Endothelial cell of umbilical vein (primary cell): ENCODE data around the gene PCGF6. TPM values are rescaled to one million over a fixed set of nuclear protein-coding genes. Genes with fewer than 3 reads are reported as not detected.

Source experiments
- Bru-seq: library from RNA; stranded (reverse); fragments of 400-500 nt; gene quantifications from one replicate; lab custom pipeline; 2021; lab: Mats Ljungman, UMichigan
- BruChase-seq, 2 experiments: library from RNA; stranded (reverse); fragments of 400-500 nt; gene quantifications; one replicate each; lab custom pipeline; 2021; lab: Mats Ljungman, UMichigan
- BruUV-seq: library from RNA; stranded (reverse); fragments of 400-500 nt; replicated peaks from 2 replicates; lab custom pipeline; 2021; lab: Mats Ljungman, UMichigan
- CTCF ChIA-PET: fragments of 300-600, 350-600 bp; sonication (Branson Sonifier 250); formaldehyde crosslinking; loops from one replicate; lab custom pipeline; 2021; ENCODE audit warnings: antibody characterized with exemption, inconsistent platforms; lab: Charles Lee
- POLR2A ChIA-PET: fragments of 300-600, 350-600 bp; sonication (Branson Sonifier 250); formaldehyde crosslinking; loops from one replicate; lab custom pipeline; 2021; ENCODE audit warnings: antibody characterized with exemption, inconsistent platforms; lab: Charles Lee
- DNase-seq: peaks from one replicate; pipeline ENCODE4 v3.0.0-alpha.2; 2011; ENCODE audit warnings: low read depth, low spot score
- FAIRE-seq: peaks from 2 replicates; lab custom pipeline; 2011; peaks lifted over from hg19 to GRCh38; lab: Jason Lieb, UNC
- H2AFZ ChIP-seq: 2 replicates; pipeline ENCODE4 v1.6.0; 2012; ENCODE audit warnings: low read depth, low read length, control low read depth, inconsistent platforms
- H3K27ac ChIP-seq: 2 replicates; pipeline ENCODE4 v1.5.1; 2011; ENCODE audit warnings: low read depth, mild to moderate bottlenecking, control low read depth, low read length, moderate library complexity; ENCODE audit not compliant: insufficient read depth
- H3K27me3 ChIP-seq, 2 experiments: 2 replicates each; pipeline versions ENCODE4 v1.6.0 to v1.6.1; 2011; ENCODE audit warnings: low read length in 2 of 2, mixed read lengths in 1 of 2; ENCODE audit not compliant: control insufficient read depth in 2 of 2, insufficient read depth in 2 of 2
- H3K36me3 ChIP-seq, 2 experiments: 2 replicates in 1 of 2; 3 replicates in 1 of 2; pipeline ENCODE4 v1.5.1; 2011; ENCODE audit warnings: low read length in 2 of 2, mild to moderate bottlenecking in 1 of 2, moderate library complexity in 1 of 2; ENCODE audit not compliant: control insufficient read depth in 2 of 2, insufficient read depth in 2 of 2; ENCODE audit errors: extremely low read depth in 1 of 2
- H3K4me1 ChIP-seq: 3 replicates; pipeline ENCODE4 v1.5.1; 2011; ENCODE audit warnings: mild to moderate bottlenecking, low read length; ENCODE audit not compliant: control insufficient read depth, insufficient read depth; ENCODE audit errors: extremely low read depth
- H3K4me2 ChIP-seq: 2 replicates; pipeline ENCODE4 v1.6.1; 2011; ENCODE audit warnings: low read length, control low read depth, mixed read lengths; ENCODE audit not compliant: insufficient read depth
- H3K4me3 ChIP-seq, 3 experiments: fragments of 200-600 bp in 1 of 3; sonication (generic), shearing (Covaris generic) in 1 of 3; replicated peaks in 1 of 3; 2 replicates each; pipeline ENCODE4 v1.5.1; 2011 to 2016; ENCODE audit warnings: control low read depth in 3 of 3, low read length in 3 of 3, mild to moderate bottlenecking in 2 of 3, inconsistent platforms in 1 of 3, low read depth in 1 of 3, moderate library complexity in 1 of 3; ENCODE audit not compliant: insufficient read depth in 1 of 3
- H3K79me2 ChIP-seq: 2 replicates; pipeline ENCODE4 v1.6.0; 2012; ENCODE audit warnings: low read length, inconsistent platforms; ENCODE audit not compliant: control insufficient read depth, insufficient read depth
- H3K9ac ChIP-seq: replicated peaks from 2 replicates; pipeline ENCODE3; 2011; ENCODE audit warnings: low read length, control low read depth; ENCODE audit not compliant: insufficient read depth; ENCODE audit errors: extremely low read depth
- H3K9me1 ChIP-seq: replicated peaks from 3 replicates; pipeline ENCODE4 v1.6.0; 2011; ENCODE audit warnings: mild to moderate bottlenecking, low read length; ENCODE audit not compliant: control insufficient read depth, insufficient read depth; ENCODE audit errors: extremely low read depth
- H3K9me3 ChIP-seq: replicated peaks from 2 replicates; pipeline ENCODE4 v1.5.1; 2012; ENCODE audit warnings: low read length, inconsistent platforms; ENCODE audit not compliant: control insufficient read depth, insufficient read depth
- H4K20me1 ChIP-seq: replicated peaks from 2 replicates; pipeline ENCODE3; 2011; ENCODE audit warnings: mild to moderate bottlenecking, low read length; ENCODE audit not compliant: control insufficient read depth, insufficient read depth; ENCODE audit errors: extremely low read depth
- CTCF ChIP-seq, 2 donors: IDR thresholded peaks; 1 replicate in 1 of 2; 2 replicates in 1 of 2; pipeline ENCODE4 v1.5.1; 2011; ENCODE audit warnings: low read length in 2 of 2, mild to moderate bottlenecking in 2 of 2, moderate library complexity in 2 of 2, control low read depth in 1 of 2, inconsistent platforms in 1 of 2, low read depth in 1 of 2; ENCODE audit not compliant: insufficient read depth in 1 of 2; ENCODE audit errors: extremely low read depth in 1 of 2
- EZH2 ChIP-seq: IDR thresholded peaks from 2 replicates; pipeline ENCODE4 v1.6.1; 2012; ENCODE audit warnings: borderline replicate concordance, low read depth, mild to moderate bottlenecking, moderate library complexity, low read length, inconsistent platforms; ENCODE audit not compliant: severe bottlenecking
- FOS ChIP-seq: IDR thresholded peaks from 2 replicates; pipeline ENCODE4 v1.6.1; 2011; ENCODE audit warnings: mild to moderate bottlenecking, low read length, moderate library complexity, borderline replicate concordance; ENCODE audit not compliant: insufficient read depth
- GATA2 ChIP-seq: IDR thresholded peaks from 2 replicates; pipeline ENCODE4 v1.7.0; 2011; ENCODE audit warnings: low read depth, mild to moderate bottlenecking, moderate library complexity, mixed read lengths, low read length; ENCODE audit not compliant: insufficient read length, insufficient read depth
- MAX ChIP-seq: IDR thresholded peaks from 2 replicates; pipeline ENCODE4 v1.6.1; 2011; ENCODE audit not compliant: insufficient read depth, insufficient read length
- MYC ChIP-seq: IDR thresholded peaks from one replicate; pipeline ENCODE4 v1.6.1; 2011; ENCODE audit warnings: mild to moderate bottlenecking, low read depth, low read length
- POLR2A ChIP-seq: IDR thresholded peaks from 2 replicates; pipeline ENCODE4 v1.6.1; 2012; ENCODE audit warnings: low read depth, mild to moderate bottlenecking, control low read depth, low read length
- POLR2AphosphoS5 ChIP-seq: IDR thresholded peaks from 2 replicates; pipeline ENCODE4 v1.6.1; 2012; ENCODE audit warnings: low read depth, mild to moderate bottlenecking, control low read depth, low read length, moderate library complexity; ENCODE audit not compliant: insufficient read depth
- dilution Hi-C: fragments of 300-500 bp; cut with MboI; formaldehyde crosslinking; loops from one replicate; pipeline ENCODE4 v1.15.0; 2019; ENCODE audit warnings: low sequenced_read_pairs; ENCODE audit not compliant: extremely low pct_ligation_motif_present
- intact Hi-C: fragments of 100-400 bp; cut with micrococcal nuclease; formaldehyde crosslinking; loops from one replicate; pipeline ENCODE4 v1.10.0; 2022
- long read RNA-seq: library from polyadenylated mRNA; stranded (forward); transcript quantifications from one replicate; pipeline ENCODE4 v2.0.0, GENCODE V29; 2021
- polyA minus RNA-seq, 3 experiments: library from RNA; depleted of rRNA, polyadenylated mRNA; stranded (reverse); fragments of >200 nt; gene quantifications; 1 replicate in 1 of 3; 2 replicates in 2 of 3; pipeline ENCODE4 v1.2.3, GENCODE V29; 2011
- polyA plus RNA-seq, 4 experiments: library from polyadenylated mRNA; depleted of rRNA in 3 of 4; stranded (reverse) in 3 of 4; unstranded in 1 of 4; fragments of >200 nt; gene quantifications; 2 replicates each; pipeline versions ENCODE4 v1.2.1 to v1.2.3, GENCODE V29; 2011 to 2012; ENCODE audit warnings: missing spikeins in 1 of 4
- total RNA-seq: library from RNA; stranded (reverse); gene quantifications from 2 replicates; pipeline ENCODE4 v1.2.3, GENCODE V29; 2021

The PCGF6 gene
- total RNA-seq (11.3 and 11.5 TPM in 2 replicates), polyA plus RNA-seq (2.5 and 3.8 TPM in 2 replicates), polyA minus RNA-seq (4.6 and 4.9 TPM in 2 replicates), Bru-seq, nascent RNA (percentile 67 among the genes with signal in this experiment), BruChase-seq, experiment 1, labeled RNA remaining after a 6-hour chase (percentile 60 among the genes with signal in this experiment), BruChase-seq, experiment 2, labeled RNA remaining after a 2-hour chase (percentile 69 among the genes with signal in this experiment)
- polyA plus RNA-seq (2011; cell fraction: cytosol; rRNA removed), result 5.1 and 5.5 TPM in 2 replicates
- polyA plus RNA-seq (2011; cell fraction: nucleus; rRNA removed), result 3.9 and 6.5 TPM in 2 replicates
- polyA plus RNA-seq (2012), result 9.7 and 11.4 TPM in 2 replicates
- 6.7 TPM for polyA minus RNA-seq (2011; cell fraction: cytosol; rRNA and poly(A)+ RNA removed)
- 2.7 and 3.2 TPM in 2 replicates for polyA minus RNA-seq (2011; cell fraction: nucleus; rRNA and poly(A)+ RNA removed)
- long read RNA-seq, transcript PCGF6-202 (10 exons, 2,230 nt), result major isoform, 36 of 43 reads
- long read RNA-seq, partial matches to known transcripts, result 1 of 43 reads
- long read RNA-seq, other reads (novel, unspliced or antisense), result 6 of 43 reads

GRCh38 chr10:103350517-103351260 lies at the start of gene PCGF6:
Gene PCGF6 (minus strand): TSS chr10:103351140. CDS start chr10:103351066, 74 bp downstream.
- Histone ChIP-seq H3K36me3 (peaks cover 2 to 3% of the 10 kb centered on the region in 2 experiments), H4K20me1 (no peaks in the 10 kb centered on the region), H3K79me2 (peaks cover 9% of the 10 kb centered on the region), H3K27me3 (no peaks in the 10 kb centered on the region), H3K9me1 (no peaks in the 10 kb centered on the region), H3K9me3 (no peaks in the 10 kb centered on the region), H2AFZ (peak within 1 kb of the TSS; percentile 94), H3K4me3 (peak within 1 kb of the TSS; percentile 62 to 80 (median 71)), H3K4me2 (peak within 1 kb of the TSS; percentile 95), H3K4me1 (peaks cover 2% of the 10 kb centered on the region), H3K9ac (peak within 1 kb of the TSS; percentile 49), H3K27ac (peak within 1 kb of the TSS; percentile 37)
- DNase-seq (peak; percentile 87), FAIRE-seq (peak; percentile 77)
- ChIA-PET POLR2A (interaction anchor here (0.5 kb wide), 1 partner anchor 1177 kb away, joined by 3 read pairs; no protein-coding TSS in a partner anchor), CTCF (interaction anchor here (0.8 to 1.7 kb wide), 3 partner anchors 8 to 16 kb away, joined by 3 to 8 read pairs (median 3); no protein-coding TSS in a partner anchor)
- BruUV-seq, result no TSS peak
- dilution Hi-C loops (no loop called here), intact Hi-C loops (loop anchor here (1.0 kb wide), 2 partner anchors 17 to 46 kb away; partner anchors contain the start of genes ATP5MK, PDCD11 and TAF5)
- no peak for TF ChIP-seq GATA2
- TF ChIP-seq MYC, result no peak
- no peak for TF ChIP-seq EZH2
- TF ChIP-seq FOS, result peak; percentile 9
- TF ChIP-seq POLR2AphosphoS5, result peak; percentile 35
- peak; percentile 55 for TF ChIP-seq POLR2A
- peak in 1 of 2 donors; percentile 9 for TF ChIP-seq CTCF (IDR thresholded peaks at IDR 0.05; ENCODE audit: extremely low read depth in 1 of 2, insufficient read depth in 1 of 2, low read depth in 1 of 2, low read length in 2 of 2)
- no peak for TF ChIP-seq MAX
